Measurements from ENCODE around the gene GLB1L2. TPM values are rescaled to one million over a fixed set of nuclear protein-coding genes. Genes with fewer than 3 reads are reported as not detected.

The GLB1L2 gene
- total and polyA plus RNA-seq, 2 of the 4 experiments (the other 2 are of a cell fraction): under 0.01 to 0.26 TPM

- CTCF ChIA-PET: no interaction called here
- DNase-seq (no peak), ATAC-seq (ENCODE audit: low read depth) (no peak)
- Histone ChIP-seq H3K36me3 (ENCODE audit: control insufficient read depth, insufficient read depth, low read length) (no peaks in the 10 kb centered on the region), H3K4me3 (ENCODE audit: insufficient read depth, low read depth, low read length) (no peak overlapping the region), H3K9me3 (ENCODE audit: control insufficient read depth, insufficient read depth, low read length) (peaks cover 33% of the 10 kb centered on the region), H3K79me1 (ENCODE audit: low read depth in 1 of 2, low read length in 2 of 2) (no peaks in the 10 kb centered on the region), H3K27ac (ENCODE audit: insufficient read depth, low read length) (no peak overlapping the region), H4K5ac (ENCODE audit: low read depth, low read length) (no peak overlapping the region), H2BK15ac (ENCODE audit: low read depth, low read length) (no peak overlapping the region), H2BK5ac (ENCODE audit: low read depth, low read length, poor library complexity, severe bottlenecking) (no peak overlapping the region), H3K14ac (replicated peaks; ENCODE audit: low read depth, low read length) (no peak overlapping the region), H2BK120ac (ENCODE audit: low read depth, low read length) (no peak overlapping the region), H2BK20ac (ENCODE audit: low read depth, low read length) (no peak overlapping the region), H4K91ac (ENCODE audit: insufficient read depth, low read depth, low read length) (no peak overlapping the region), H3K23ac (ENCODE audit: low read depth, low read length) (no peak overlapping the region), H3K9me1 (ENCODE audit: insufficient read depth, low read length) (no peaks in the 10 kb centered on the region), H4K8ac (ENCODE audit: low read depth in 2 of 2, low read length in 2 of 2) (no peak overlapping the region), H3K27me3 (ENCODE audit: control insufficient read depth, insufficient read depth, low read length) (no peaks in the 10 kb centered on the region), H4K20me1 (ENCODE audit: insufficient read depth, low read length) (no peaks in the 10 kb centered on the region), H2AFZ (replicated peaks; ENCODE audit: low read length, poor library complexity) (no peak overlapping the region), H2AK9ac (replicated peaks; ENCODE audit: low read depth, low read length, poor library complexity) (no peak overlapping the region), H2AK5ac (ENCODE audit: low read depth, low read length) (no peak overlapping the region), H3K56ac (ENCODE audit: extremely low read depth, insufficient read depth, low read length) (no peak overlapping the region), H3K4me2 (ENCODE audit: low read depth, low read length) (no peak overlapping the region), H3K4me1 (ENCODE audit: control insufficient read depth, insufficient read depth, low read length) (no peaks in the 10 kb centered on the region), H3K9ac (ENCODE audit: low read depth, low read length) (no peak overlapping the region), H3K4ac (ENCODE audit: low read depth, low read length) (no peak overlapping the region), H3K18ac (ENCODE audit: low read depth, low read length) (no peak overlapping the region)
- 41% methylated on average over 6 of the region's 10 CpGs; no CpG with 5 or more reads in 1 of the 2 experiments for WGBS, 2 experiments (ENCODE audit: extremely low coverage in 2 of 2, insufficient read length in 1 of 2)
- intact Hi-C loops (cut with micrococcal nuclease) (no loop called here), dilution Hi-C loops (cut with HindIII; ENCODE audit: low sequenced_read_pairs, unreplicated experiment) (no loop called here), in situ Hi-C loops (cut with MboI; ENCODE audit: low sequenced_read_pairs) (no loop called here)
- BruUV-seq (replicated peaks): no TSS peak
- TF ChIP-seq CTCF (conservative IDR thresholded peaks at IDR 0.05; ENCODE audit: low read depth, low read length) (no peak), MXI1 (IDR thresholded peaks at IDR 0.05; ENCODE audit: borderline replicate concordance, low read depth, low read length) (no peak), BHLHE40 (IDR thresholded peaks at IDR 0.05; ENCODE audit: low read depth, low read length) (no peak), POLR2A (IDR thresholded peaks at IDR 0.05; ENCODE audit: low read depth, low read length) (no peak), NFE2L2 (IDR thresholded peaks at IDR 0.05; ENCODE audit: low read depth, low read length) (no peak)
- POLR2A ChIA-PET (ENCODE audit: unreplicated experiment): no interaction called here
Measured at GRCh38 chr11:134423106-134423505, 91.3 kb downstream of the GLB1L2 start.
